Thymus (tissue), 11 donors: Measurements from ENCODE around the gene EXOC4. TPM values are rescaled to one million over a fixed set of nuclear protein-coding genes. Genes with fewer than 3 reads are reported as not detected.

ENCODE experiments used
- DNase-seq, 9 donors: peaks; one replicate each; pipeline ENCODE4 v3.0.0-alpha.2; 2013; ENCODE audit warnings: low spot score in 9 of 9, low read depth in 6 of 9, missing footprints in 1 of 9
- H3K27ac ChIP-seq, 2 donors: one replicate each; pipeline ENCODE4 v1.5.1; 2013; ENCODE audit warnings: control low read depth in 1 of 2, low read depth in 1 of 2, low read length in 1 of 2, mild to moderate bottlenecking in 1 of 2, moderate library complexity in 1 of 2
- H3K27me3 ChIP-seq, 2 donors: one replicate each; pipeline ENCODE4 v1.5.1; 2013; ENCODE audit warnings: low read length in 1 of 2; ENCODE audit not compliant: control insufficient read depth in 2 of 2, insufficient read depth in 1 of 2
- H3K36me3 ChIP-seq, 2 donors: one replicate each; pipeline ENCODE4 v1.5.1; 2013; ENCODE audit warnings: low read length in 1 of 2, mild to moderate bottlenecking in 1 of 2, moderate library complexity in 1 of 2; ENCODE audit not compliant: control insufficient read depth in 2 of 2, insufficient read depth in 2 of 2
- H3K4me1 ChIP-seq, 2 donors: one replicate each; pipeline ENCODE4 v1.5.1; 2013; ENCODE audit warnings: low read length in 2 of 2; ENCODE audit not compliant: control insufficient read depth in 2 of 2, insufficient read depth in 2 of 2
- H3K4me3 ChIP-seq, 2 donors: one replicate each; pipeline ENCODE4 v1.5.1; 2013; ENCODE audit warnings: low read length in 2 of 2, control low read depth in 1 of 2, mild to moderate bottlenecking in 1 of 2
- H3K9me3 ChIP-seq, 2 donors: one replicate each; pipeline ENCODE4 v1.5.1; 2013; ENCODE audit warnings: low read length in 1 of 2, mild to moderate bottlenecking in 1 of 2; ENCODE audit not compliant: control insufficient read depth in 2 of 2, insufficient read depth in 1 of 2
- WGBS: extraction: QIAGEN DNeasy Blood & Tissue Kit; methylation state at CpG from one replicate; pipeline ENCODE4 v1.1.7; 2013; 5-methylcytosine and 5-hydroxymethylcytosine counted together
- polyA plus RNA-seq: library from polyadenylated mRNA; stranded (reverse); fragments of 200-250 nt; gene quantifications from one replicate; pipeline ENCODE4 v1.2.3, GENCODE V29; 2013
- total RNA-seq: library from RNA; stranded (reverse); fragments of 120-200 nt; gene quantifications from one replicate; pipeline ENCODE4 v1.2.4, GENCODE V29; 2013
- donor health status: healthy.

EXOC4 gene
- total and polyA plus RNA-seq, 2 donors = 25.5 to 51.2 TPM

DNA sequence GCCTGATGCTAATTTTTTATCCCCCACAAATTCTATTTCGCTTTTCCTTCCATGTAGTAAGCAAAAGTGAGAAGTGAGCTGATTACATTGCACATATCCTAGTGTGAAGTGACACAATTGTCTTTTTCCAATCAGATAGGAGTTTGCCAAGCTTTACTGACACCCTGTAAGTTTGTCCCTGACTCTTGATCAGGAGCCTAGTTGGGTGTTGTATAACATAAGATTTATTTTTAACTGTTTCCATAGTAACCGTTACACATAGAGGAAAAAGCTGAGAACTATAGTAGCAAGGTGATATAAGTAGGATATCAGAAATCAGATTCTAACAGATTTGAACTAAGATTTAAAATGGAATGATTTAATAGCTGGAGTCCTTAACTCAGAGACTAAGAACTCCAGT, 31.2 kb downstream of the EXOC4 start:
- peaks cover 8% of the 10 kb centered on the region in 2 donors for H3K36me3 ChIP-seq
- no peaks in the 10 kb centered on the region for H3K4me1 ChIP-seq
- H3K4me3 ChIP-seq = no peak overlapping the region
- WGBS = 98% methylated on average over 2 of the region's 2 CpGs
- H3K27ac ChIP-seq = no peak overlapping the region
- H3K27me3 ChIP-seq = no peaks in the 10 kb centered on the region
- H3K9me3 ChIP-seq = no peaks in the 10 kb centered on the region
- DNase-seq = no peak

- Histone ChIP-seq H3K27ac (no peak overlapping the region), H3K9me3 (no peaks in the 10 kb centered on the region), H3K27me3 (no peaks in the 10 kb centered on the region), H3K36me3 (peaks cover 8 to 15% of the 10 kb centered on the region in 2 donors), H3K4me3 (no peak overlapping the region), H3K4me1 (no peaks in the 10 kb centered on the region)
- no peak for DNase-seq
- WGBS = 95% methylated on average over 1 of the region's 1 CpG
Observed at GRCh38 chr7:133288970-133289369, 36.1 kb downstream of the EXOC4 start.

DNA sequence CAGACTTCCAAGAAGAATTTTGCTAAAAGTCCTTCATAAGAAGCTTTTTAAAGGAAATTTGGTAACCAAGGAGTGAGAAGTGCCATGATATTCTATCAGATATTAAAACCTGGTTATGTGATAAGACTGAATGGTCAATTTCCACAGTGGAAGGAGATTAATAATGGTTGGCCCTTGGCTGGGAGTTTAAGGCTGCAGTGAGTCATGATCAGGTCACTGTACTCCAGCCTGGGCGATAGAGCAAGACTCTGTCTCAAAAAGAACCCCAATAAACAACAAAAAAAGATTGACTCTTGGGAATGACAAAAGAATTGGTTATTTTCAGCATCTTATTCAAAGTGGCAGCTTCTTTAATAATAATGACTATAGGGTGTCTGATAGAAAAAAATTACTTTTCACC, 37.2 kb downstream of the EXOC4 start:
- Histone ChIP-seq H3K36me3 (peaks cover 8 to 15% of the 10 kb centered on the region in 2 donors), H3K9me3 (no peaks in the 10 kb centered on the region), H3K27ac (no peak overlapping the region), H3K4me3 (no peak overlapping the region), H3K27me3 (no peaks in the 10 kb centered on the region), H3K4me1 (no peaks in the 10 kb centered on the region)
- DNase-seq = no peak
- WGBS = 100% methylated on average over 1 of the region's 1 CpG

DNA sequence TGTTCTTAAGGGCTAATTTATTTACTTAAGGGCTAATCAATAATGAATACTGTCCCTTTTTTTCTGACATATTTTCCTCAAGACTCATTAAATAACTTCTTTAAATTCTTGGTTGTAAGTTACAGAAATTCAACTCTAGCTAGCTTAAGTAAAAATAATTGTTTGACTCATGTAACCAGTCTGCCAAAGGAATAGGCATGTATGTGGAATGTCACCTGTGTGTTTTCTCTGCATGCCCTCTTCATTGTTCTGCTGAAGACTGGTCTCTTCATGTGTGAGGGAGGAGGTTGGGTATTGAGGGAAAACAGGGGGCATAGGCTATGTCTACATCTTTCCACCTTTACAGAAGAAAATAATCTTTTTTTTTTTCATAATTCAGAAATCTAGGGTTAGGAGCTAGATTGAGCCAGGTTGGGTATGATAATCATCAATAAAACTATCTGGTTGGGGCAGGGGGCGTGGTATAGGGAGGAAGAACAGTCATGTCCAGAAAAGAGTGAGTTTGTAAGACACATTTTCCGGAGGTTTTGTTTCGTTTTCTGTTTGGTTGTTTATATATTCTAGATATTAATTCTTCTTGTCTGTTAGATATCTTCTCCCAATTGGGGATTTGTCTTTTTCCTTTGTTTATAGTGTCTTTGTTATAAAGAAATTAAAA, 37.9 kb downstream of the EXOC4 start:
- WGBS = 98% methylated on average over 3 of the region's 3 CpGs
- H3K4me1 ChIP-seq = no peaks in the 10 kb centered on the region

DNA sequence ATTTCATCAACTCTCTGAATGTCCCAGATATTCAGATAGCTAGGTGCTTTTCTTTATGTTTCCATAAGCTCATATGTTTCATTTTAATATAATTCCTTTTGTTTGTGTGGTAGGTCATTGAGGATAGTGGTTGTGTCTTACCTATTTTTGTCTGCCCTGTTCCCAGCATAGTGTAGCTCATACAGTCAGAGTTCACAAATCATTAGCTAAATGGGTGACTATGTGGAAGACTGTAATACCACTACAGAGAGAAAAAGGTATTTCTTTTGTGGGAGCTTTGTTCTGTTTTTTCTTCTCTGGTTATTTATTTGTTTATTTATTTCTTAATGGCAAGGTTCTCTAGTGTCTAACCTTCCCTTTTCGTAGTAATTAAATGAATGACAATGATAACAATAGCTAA, 39.8 kb downstream of the EXOC4 start:
- no peak for DNase-seq
- no peaks in the 10 kb centered on the region for H3K4me1 ChIP-seq
- no peaks in the 10 kb centered on the region for H3K27me3 ChIP-seq
- no peaks in the 10 kb centered on the region for H3K9me3 ChIP-seq
- H3K4me3 ChIP-seq = no peak overlapping the region
- no peak overlapping the region for H3K27ac ChIP-seq
- WGBS = 97% methylated on average over 1 of the region's 1 CpG
- H3K36me3 ChIP-seq = peaks cover 8 to 15% of the 10 kb centered on the region in 2 donors

More for the DNA sequence above, 37.9 kb downstream of the EXOC4 start:
- DNase-seq = no peak
- Histone ChIP-seq H3K9me3 (no peaks in the 10 kb centered on the region), H3K36me3 (peaks cover 8 to 15% of the 10 kb centered on the region in 2 donors), H3K4me3 (no peak overlapping the region), H3K27ac (no peak overlapping the region), H3K27me3 (no peaks in the 10 kb centered on the region)

- H3K9me3 ChIP-seq = no peaks in the 10 kb centered on the region
- H3K4me3 ChIP-seq = no peak overlapping the region
- no peak overlapping the region for H3K27ac ChIP-seq
- WGBS = 98% methylated on average over 6 of the region's 6 CpGs
- no peak for DNase-seq
- no peaks in the 10 kb centered on the region for H3K27me3 ChIP-seq
- no peaks in the 10 kb centered on the region for H3K4me1 ChIP-seq
- peaks cover 8 to 15% of the 10 kb centered on the region in 2 donors for H3K36me3 ChIP-seq
Observed at GRCh38 chr7:133293384-133294160, 40.7 kb downstream of the EXOC4 start.

DNA sequence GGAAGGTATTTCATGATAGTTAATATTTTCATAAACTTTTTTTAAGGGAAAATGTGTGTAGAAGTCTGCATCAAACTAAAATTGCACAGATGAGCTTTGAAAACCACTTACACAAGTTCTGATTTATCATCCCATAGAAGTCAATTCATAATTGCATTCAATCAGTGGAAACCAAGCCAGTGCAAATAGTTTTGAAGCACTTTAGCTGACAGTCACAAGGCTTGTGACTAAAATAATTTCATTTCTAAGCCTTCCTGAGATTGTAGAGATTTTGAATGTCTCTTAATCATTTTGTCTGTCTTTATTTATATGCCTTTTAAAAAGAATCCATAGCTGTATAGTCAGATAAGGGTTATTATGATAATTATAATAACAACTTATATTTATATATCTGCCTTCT, 41.4 kb downstream of the EXOC4 start:
- no peaks in the 10 kb centered on the region for H3K27me3 ChIP-seq
- H3K36me3 ChIP-seq = peaks cover 4 to 12% of the 10 kb centered on the region in 2 donors
- H3K4me3 ChIP-seq = no peak overlapping the region
- DNase-seq = no peak
- H3K27ac ChIP-seq = no peak overlapping the region
- H3K9me3 ChIP-seq = no peaks in the 10 kb centered on the region
- no peaks in the 10 kb centered on the region for H3K4me1 ChIP-seq

GRCh38 chr7:133295484-133295883, 42.6 kb downstream of the EXOC4 start:
- DNase-seq = no peak
- Histone ChIP-seq H3K36me3 (no peaks in the 10 kb centered on the region), H3K4me3 (no peak overlapping the region), H3K27ac (no peak overlapping the region), H3K27me3 (no peaks in the 10 kb centered on the region), H3K9me3 (no peaks in the 10 kb centered on the region), H3K4me1 (no peaks in the 10 kb centered on the region)
- 98% methylated on average over 3 of the region's 3 CpGs for WGBS

DNA sequence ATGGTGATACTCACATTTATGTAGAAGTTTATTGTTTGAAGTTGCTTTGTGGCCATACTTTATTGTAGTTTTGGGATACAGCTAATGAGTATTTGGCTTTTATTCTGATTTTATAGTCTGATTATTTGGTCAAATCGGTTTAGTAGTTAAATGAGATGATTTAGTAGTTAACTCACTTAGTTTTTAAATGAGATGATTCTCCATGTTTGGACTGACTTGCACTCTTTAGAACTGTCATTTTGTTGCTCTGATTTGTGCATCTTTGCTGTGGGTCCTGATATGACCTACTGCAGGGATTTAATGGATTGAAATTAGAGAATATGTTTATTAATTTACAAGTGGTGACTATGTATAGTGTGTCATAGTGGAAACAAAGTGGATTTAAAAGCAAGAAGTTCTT, 44.2 kb downstream of the EXOC4 start:
- H3K9me3 ChIP-seq = no peaks in the 10 kb centered on the region
- WGBS = 97% methylated on average over 1 of the region's 1 CpG
- no peak overlapping the region for H3K4me3 ChIP-seq
- H3K27me3 ChIP-seq = no peaks in the 10 kb centered on the region
- no peak overlapping the region for H3K27ac ChIP-seq
- DNase-seq = no peak
- H3K4me1 ChIP-seq = peaks cover 0 to 2% of the 10 kb centered on the region in 2 donors
- no peaks in the 10 kb centered on the region for H3K36me3 ChIP-seq
